GM12873 (cell line): Measurements from ENCODE around the gene FAM227B.

Experiments
- TF ChIP-seq, protein P1 (sequence below): IDR thresholded peaks from 2 replicates; pipeline ENCODE4 v1.5.1; 2012; ENCODE audit warnings: low read depth, mild to moderate bottlenecking, moderate library complexity, low read length, control low read depth; ENCODE audit not compliant: insufficient read depth; ENCODE audit errors: missing control alignments

FAM227B gene

DNA sequence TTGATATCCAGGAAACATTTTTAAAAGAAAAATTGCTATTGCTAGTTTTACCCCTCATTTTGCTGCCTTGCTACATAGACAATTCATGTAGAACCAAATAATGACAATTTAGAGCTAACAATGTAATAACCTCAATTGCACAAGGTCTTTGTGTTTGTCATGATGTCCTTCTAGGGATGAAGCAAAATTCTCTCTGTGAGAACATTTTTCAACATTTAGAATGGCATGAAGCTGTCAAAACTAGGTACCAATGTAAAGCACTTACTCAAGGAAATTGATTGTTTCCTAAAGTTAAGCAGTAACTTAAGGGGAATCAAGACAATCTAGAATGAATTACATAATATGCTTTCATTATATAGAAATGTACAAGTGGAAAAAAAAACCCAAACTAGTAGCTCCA is 205.5 kb downstream of the FAM227B start:
- TF ChIP-seq, protein P1, sequence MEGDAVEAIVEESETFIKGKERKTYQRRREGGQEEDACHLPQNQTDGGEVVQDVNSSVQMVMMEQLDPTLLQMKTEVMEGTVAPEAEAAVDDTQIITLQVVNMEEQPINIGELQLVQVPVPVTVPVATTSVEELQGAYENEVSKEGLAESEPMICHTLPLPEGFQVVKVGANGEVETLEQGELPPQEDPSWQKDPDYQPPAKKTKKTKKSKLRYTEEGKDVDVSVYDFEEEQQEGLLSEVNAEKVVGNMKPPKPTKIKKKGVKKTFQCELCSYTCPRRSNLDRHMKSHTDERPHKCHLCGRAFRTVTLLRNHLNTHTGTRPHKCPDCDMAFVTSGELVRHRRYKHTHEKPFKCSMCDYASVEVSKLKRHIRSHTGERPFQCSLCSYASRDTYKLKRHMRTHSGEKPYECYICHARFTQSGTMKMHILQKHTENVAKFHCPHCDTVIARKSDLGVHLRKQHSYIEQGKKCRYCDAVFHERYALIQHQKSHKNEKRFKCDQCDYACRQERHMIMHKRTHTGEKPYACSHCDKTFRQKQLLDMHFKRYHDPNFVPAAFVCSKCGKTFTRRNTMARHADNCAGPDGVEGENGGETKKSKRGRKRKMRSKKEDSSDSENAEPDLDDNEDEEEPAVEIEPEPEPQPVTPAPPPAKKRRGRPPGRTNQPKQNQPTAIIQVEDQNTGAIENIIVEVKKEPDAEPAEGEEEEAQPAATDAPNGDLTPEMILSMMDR, result no peak

DNA sequence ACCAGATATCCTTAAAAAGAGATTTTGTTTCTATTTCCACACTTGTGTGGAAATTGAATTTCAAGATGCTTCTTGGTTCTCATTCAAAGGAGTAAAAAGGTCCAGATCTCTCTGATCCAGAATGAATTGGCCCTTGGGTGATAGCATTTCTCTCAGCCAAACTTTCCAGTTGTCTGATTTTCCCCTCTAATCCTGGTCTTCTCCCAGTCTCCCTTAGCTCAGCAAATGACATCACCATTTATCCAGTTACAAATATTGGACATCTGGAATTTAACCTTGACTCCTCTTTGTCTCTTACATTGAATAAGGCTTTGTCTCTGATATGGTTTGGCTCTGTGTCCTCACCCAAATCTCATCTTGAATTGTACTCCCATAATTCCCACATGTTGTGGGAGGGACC is 207.8 kb downstream of the FAM227B start:
- TF ChIP-seq, protein P1, result no peak

DNA sequence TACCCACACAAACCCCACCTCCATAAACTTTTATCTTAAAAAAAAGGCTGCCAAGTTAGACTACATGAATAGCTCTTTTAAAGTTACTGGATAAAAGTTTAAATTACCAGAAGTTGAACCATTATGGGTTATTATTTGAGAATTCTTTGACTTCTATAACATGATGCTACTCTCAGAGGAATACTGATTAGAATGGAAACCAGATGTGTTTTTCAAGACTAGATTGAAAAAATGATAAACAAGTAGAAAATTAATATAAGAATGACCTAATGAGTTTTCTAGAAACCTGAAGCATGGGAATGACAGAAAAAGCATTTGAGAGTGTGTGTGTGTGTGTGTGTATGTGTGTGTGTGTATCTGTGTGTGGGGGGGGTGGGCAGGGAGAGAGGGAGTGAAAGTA is 210.0 kb downstream of the FAM227B start:
- TF ChIP-seq, protein P1, result no peak

- TF ChIP-seq, protein P1, result no peak
Observed at GRCh38 chr15:49406352-49407118, 214.1 kb downstream of the FAM227B start.

DNA sequence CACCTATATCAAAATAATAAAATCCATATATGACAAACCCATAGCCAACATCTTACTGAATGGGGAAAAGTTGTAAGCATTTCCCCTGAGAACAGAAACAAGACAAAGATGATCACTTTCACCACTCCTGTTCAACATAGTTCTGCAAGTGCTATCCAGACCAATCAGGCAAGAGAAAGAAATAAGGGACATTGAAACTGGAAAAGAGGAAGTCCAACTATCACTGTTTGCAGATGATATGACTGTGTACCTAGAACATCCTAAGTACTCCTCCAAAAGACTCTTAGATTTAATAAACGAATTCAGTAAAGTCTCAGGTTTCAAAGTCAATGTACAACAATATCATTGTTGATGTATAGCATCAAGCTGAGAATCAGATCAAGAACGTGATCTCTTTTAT is 233.1 kb downstream of the FAM227B start:
- TF ChIP-seq, protein P1, result no peak

GRCh38 chr15:49383266-49383665 is 237.4 kb downstream of the FAM227B start:
- TF ChIP-seq, protein P1, result no peak

GRCh38 chr15:49382394-49382793 is 238.2 kb downstream of the FAM227B start:
- TF ChIP-seq, protein P1, result no peak

DNA sequence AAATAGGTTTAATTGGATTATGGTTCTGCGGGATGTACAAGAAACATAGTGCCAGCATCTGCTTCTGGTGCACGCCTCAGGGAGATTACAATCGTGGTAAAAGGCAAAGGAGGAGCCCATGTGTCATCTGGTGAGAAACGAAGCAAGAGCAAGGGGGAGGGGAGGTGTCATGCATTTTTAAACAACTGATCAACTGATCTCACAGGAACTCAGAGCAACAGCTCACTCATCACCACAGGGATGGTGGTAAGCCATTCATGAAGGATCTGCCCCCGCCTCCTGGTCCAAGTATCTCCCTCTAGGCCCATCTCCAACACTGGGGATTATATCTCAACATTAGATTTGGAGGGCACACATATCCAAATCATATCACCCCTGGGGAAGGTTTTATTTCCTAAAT is 239.7 kb downstream of the FAM227B start:
- TF ChIP-seq, protein P1, result no peak
